Lower leg skin (tissue), 3 donors: Measurements from ENCODE around the gene PDZD7.

Experiments
- CTCF ChIP-seq, 3 donors: fragments of 450-650 bp; IDR thresholded peaks; one replicate each; pipeline ENCODE4 v1.5.1; 2016; ENCODE audit warnings: antibody characterized with exemption in 3 of 3, mild to moderate bottlenecking in 3 of 3, moderate library complexity in 2 of 3
- POLR2A ChIP-seq, 2 donors: fragments of 450-650 bp; IDR thresholded peaks; one replicate each; pipeline ENCODE4 v1.6.1; 2016 to 2017; ENCODE audit warnings: antibody characterized with exemption in 2 of 2, mild to moderate bottlenecking in 1 of 2, moderate library complexity in 1 of 2

GRCh38 chr10:100967332-100967731, 63.6 kb downstream of the PDZD7 start:
- TF ChIP-seq CTCF (IDR thresholded peaks at IDR 0.05): no peak
- TF ChIP-seq POLR2A (IDR thresholded peaks at IDR 0.05): no peak
